ENCODE measurements around the gene OSBPL7.

Gene OSBPL7

GRCh38 chr17:47821424-47822391 is at the start of gene OSBPL7:
Gene OSBPL7 (minus strand): TSS chr17:47821794. CDS start chr17:47820278, 1,516 bp downstream.
- DNase-seq: peak; percentile 75

GRCh38 chr17:47871048-47871447 is 49.5 kb upstream of the OSBPL7 start:
- DNase-seq: no peak

GRCh38 chr17:47870056-47870455 is 48.5 kb upstream of the OSBPL7 start:
- DNase-seq: no peak

GRCh38 chr17:47869114-47869513 is 47.5 kb upstream of the OSBPL7 start:
- no peak for DNase-seq

- no peak for DNase-seq
Observed at GRCh38 chr17:47867813-47868533, 46.4 kb upstream of the OSBPL7 start.

- DNase-seq: no peak
Observed at GRCh38 chr17:47866941-47867340, 45.3 kb upstream of the OSBPL7 start.

GRCh38 chr17:47864791-47865216 is 43.2 kb upstream of the OSBPL7 start:
- peak; percentile 17 for DNase-seq

- no peak for DNase-seq
Observed at GRCh38 chr17:47862621-47863440, 41.2 kb upstream of the OSBPL7 start.

GRCh38 chr17:47860386-47860785 is 38.8 kb upstream of the OSBPL7 start:
- DNase-seq: no peak

GRCh38 chr17:47857551-47858455 is 36.2 kb upstream of the OSBPL7 start:
- no peak for DNase-seq

- DNase-seq: no peak
Observed at GRCh38 chr17:47856830-47857229, 35.2 kb upstream of the OSBPL7 start.

GRCh38 chr17:47855737-47856136 is 34.1 kb upstream of the OSBPL7 start:
- DNase-seq: no peak

- DNase-seq: no peak
Observed at GRCh38 chr17:47853616-47854015, 32.0 kb upstream of the OSBPL7 start.

- no peak for DNase-seq
Observed at GRCh38 chr17:47852113-47852949, 30.7 kb upstream of the OSBPL7 start.

- no peak for DNase-seq
Observed at GRCh38 chr17:47851764-47852112, 30.1 kb upstream of the OSBPL7 start.

- DNase-seq: peak; percentile 70
Observed at GRCh38 chr17:47850692-47851573, 29.3 kb upstream of the OSBPL7 start, which contains the start of gene SP6. Gene SP6 (minus strand): TSS chr17:47851163. CDS start chr17:47848429, 2,734 bp downstream.

- DNase-seq: no peak
Observed at GRCh38 chr17:47850373-47850691, 28.7 kb upstream of the OSBPL7 start.

GRCh38 chr17:47848198-47848513 is 26.6 kb upstream of the OSBPL7 start:
- DNase-seq: no peak

- peak; percentile 15 for DNase-seq
Observed at GRCh38 chr17:47847341-47848197, 26.0 kb upstream of the OSBPL7 start.

All from stimulated activated CD4-positive, alpha-beta T cell treated with anti-CD3 and anti-CD28 coated beads, Interleukin-4, amount 100 ng/mL, for 24 hours (primary cell).